HG03460 (cell line): Measurements from ENCODE around the gene NRIP2.

Source experiments
- ATAC-seq: cut with Tn5 transposase; IDR thresholded peaks from one replicate; pipeline ENCODE4 v1.9.1; 2021; ENCODE audit not compliant: unreplicated experiment

The NRIP2 gene

GRCh38 chr12:2776129-2776806 lies 58.6 kb downstream of the NRIP2 start:
- ATAC-seq = no peak

- no peak for ATAC-seq
Measured at GRCh38 chr12:2775431-2775830, 59.4 kb downstream of the NRIP2 start.
